HL-60/S4 (cell line): ENCODE measurements around the gene RUNX3.

Experiments
- in situ Hi-C: fragments of 300-500 bp; cut with MboI; formaldehyde crosslinking; loops from 2 replicates; pipeline ENCODE4 v1.14.3; 2022; ENCODE audit warnings: low sequenced_read_pairs

RUNX3 gene

GRCh38 chr1:24903955-24904730, 25.9 kb downstream of the RUNX3 start:
- in situ Hi-C loops, result no loop called here

GRCh38 chr1:24903560-24903954, 26.5 kb downstream of the RUNX3 start:
- in situ Hi-C loops, result no loop called here

GRCh38 chr1:24903011-24903461, 27.0 kb downstream of the RUNX3 start:
- in situ Hi-C loops, result no loop called here

- in situ Hi-C loops, result no loop called here
Observed at GRCh38 chr1:24902471-24902891, 27.6 kb downstream of the RUNX3 start.

- in situ Hi-C loops, result no loop called here
Observed at GRCh38 chr1:24901791-24902470, 28.1 kb downstream of the RUNX3 start.

GRCh38 chr1:24900985-24901781, 28.9 kb downstream of the RUNX3 start:
- in situ Hi-C loops, result no loop called here

- in situ Hi-C loops, result no loop called here
Observed at GRCh38 chr1:24900486-24900849, 29.6 kb downstream of the RUNX3 start.

GRCh38 chr1:24899581-24900485, 30.2 kb downstream of the RUNX3 start:
- in situ Hi-C loops, result no loop called here

GRCh38 chr1:24898909-24899439, 31.1 kb downstream of the RUNX3 start:
- in situ Hi-C loops, result no loop called here

GRCh38 chr1:24898152-24898908, 31.7 kb downstream of the RUNX3 start:
- in situ Hi-C loops, result no loop called here

GRCh38 chr1:24897263-24898151, 32.6 kb downstream of the RUNX3 start:
- in situ Hi-C loops, result no loop called here

GRCh38 chr1:24896596-24897262, 33.3 kb downstream of the RUNX3 start:
- in situ Hi-C loops, result no loop called here

GRCh38 chr1:24896176-24896575, 33.9 kb downstream of the RUNX3 start:
- in situ Hi-C loops, result no loop called here

- in situ Hi-C loops, result no loop called here
Observed at GRCh38 chr1:24895511-24895910, 34.6 kb downstream of the RUNX3 start.

GRCh38 chr1:24894002-24894401, 36.1 kb downstream of the RUNX3 start:
- in situ Hi-C loops, result no loop called here

GRCh38 chr1:24893431-24893830, 36.6 kb downstream of the RUNX3 start:
- in situ Hi-C loops, result no loop called here

- in situ Hi-C loops, result no loop called here
Observed at GRCh38 chr1:24892188-24893153, 37.6 kb downstream of the RUNX3 start.
